ENCODE measurements around the gene ATXN3L. TPM values are rescaled to one million over a fixed set of nuclear protein-coding genes. Genes with fewer than 3 reads are reported as not detected.

The ATXN3L gene
- total RNA-seq, 2 experiments from 2014 or later, result not detected

- no TSS peak for BruUV-seq (replicated peaks)
- TF ChIP-seq CTCF (conservative IDR thresholded peaks at IDR 0.05; ENCODE audit: low read length), result no peak
- TF ChIP-seq EZH2phosphoT487 (IDR thresholded peaks at IDR 0.05; ENCODE audit: borderline replicate concordance, low read depth, low read length), result no peak
- Histone ChIP-seq H3K4me1 (ENCODE audit: insufficient read depth, low read length, poor library complexity, severe bottlenecking) (no peaks in the 10 kb centered on the region), H3K4me3 (ENCODE audit: low read depth, low read length, poor library complexity, severe bottlenecking) (no peak overlapping the region), H3K9me3 (ENCODE audit: low read length) (no peaks in the 10 kb centered on the region), H3K4me2 (ENCODE audit: low read length) (no peak overlapping the region), H4K20me1 (ENCODE audit: insufficient read depth, low read length) (no peaks in the 10 kb centered on the region), H3K79me2 (ENCODE audit: insufficient read depth, low read depth, low read length) (no peaks in the 10 kb centered on the region), H2AFZ (ENCODE audit: low read length) (no peak overlapping the region), H3K27ac (ENCODE audit: low read depth, low read length, poor library complexity, severe bottlenecking) (no peak overlapping the region), H3K9me2 (ENCODE audit: insufficient read depth, low read length) (no peaks in the 10 kb centered on the region), H3K36me3 (ENCODE audit: insufficient read depth, low read length) (no peaks in the 10 kb centered on the region)
- CTCF ChIA-PET (ENCODE audit: unreplicated experiment), result interaction anchor here (0.5 kb wide), 1 partner anchor 543 kb away, joined by 4 read pairs; the partner anchor contains the start of gene PRPS2
- intact Hi-C loops (cut with micrococcal nuclease; ENCODE audit: unreplicated experiment), result no loop called here
- POLR2A ChIA-PET, result interaction anchor here (0.7 to 1.1 kb wide), 2 partner anchors 27 to 101 kb away, joined by 3 read pairs; no protein-coding TSS in a partner anchor
- no peak for DNase-seq (ENCODE audit: low spot score)
Measured at GRCh38 chrX:13334491-13334890, 14.6 kb upstream of the ATXN3L start.

- no peaks in the 10 kb centered on the region for H3K9me2 ChIP-seq (ENCODE audit: insufficient read depth, low read length)
- H3K9me3 ChIP-seq (ENCODE audit: low read length), result no peaks in the 10 kb centered on the region
- no peaks in the 10 kb centered on the region for H4K20me1 ChIP-seq (ENCODE audit: insufficient read depth, low read length)
- no peaks in the 10 kb centered on the region for H3K4me1 ChIP-seq (ENCODE audit: insufficient read depth, low read length, poor library complexity, severe bottlenecking)
- TF ChIP-seq CTCF (conservative IDR thresholded peaks at IDR 0.05; ENCODE audit: low read length), result no peak
- TF ChIP-seq EZH2phosphoT487 (IDR thresholded peaks at IDR 0.05; ENCODE audit: borderline replicate concordance, low read depth, low read length), result no peak
- H3K4me2 ChIP-seq (ENCODE audit: low read length), result no peak overlapping the region
- no peaks in the 10 kb centered on the region for H3K79me2 ChIP-seq (ENCODE audit: insufficient read depth, low read depth, low read length)
- BruUV-seq (replicated peaks), result no TSS peak
- CTCF ChIA-PET (ENCODE audit: unreplicated experiment), result no interaction called here
- H3K36me3 ChIP-seq (ENCODE audit: insufficient read depth, low read length), result no peaks in the 10 kb centered on the region
- no peak overlapping the region for H3K4me3 ChIP-seq (ENCODE audit: low read depth, low read length, poor library complexity, severe bottlenecking)
- H3K27ac ChIP-seq (ENCODE audit: low read depth, low read length, poor library complexity, severe bottlenecking), result no peak overlapping the region
- DNase-seq (ENCODE audit: low spot score), result no peak
- intact Hi-C loops (cut with micrococcal nuclease; ENCODE audit: unreplicated experiment), result no loop called here
- POLR2A ChIA-PET, result no interaction called here
- no peak overlapping the region for H2AFZ ChIP-seq (ENCODE audit: low read length)
Measured at GRCh38 chrX:13330446-13330845, 10.6 kb upstream of the ATXN3L start.

- Histone ChIP-seq H3K27ac (ENCODE audit: low read depth, low read length, poor library complexity, severe bottlenecking) (no peak overlapping the region), H3K4me1 (ENCODE audit: insufficient read depth, low read length, poor library complexity, severe bottlenecking) (no peaks in the 10 kb centered on the region), H3K9me2 (ENCODE audit: insufficient read depth, low read length) (no peaks in the 10 kb centered on the region), H2AFZ (ENCODE audit: low read length) (no peak overlapping the region), H3K9me3 (ENCODE audit: low read length) (no peaks in the 10 kb centered on the region), H3K79me2 (ENCODE audit: insufficient read depth, low read depth, low read length) (no peaks in the 10 kb centered on the region), H3K4me2 (ENCODE audit: low read length) (no peak overlapping the region), H3K4me3 (ENCODE audit: low read depth, low read length, poor library complexity, severe bottlenecking) (no peak overlapping the region), H4K20me1 (ENCODE audit: insufficient read depth, low read length) (no peaks in the 10 kb centered on the region), H3K36me3 (ENCODE audit: insufficient read depth, low read length) (no peaks in the 10 kb centered on the region)
- ChIA-PET CTCF (ENCODE audit: unreplicated experiment) (no interaction called here), POLR2A (no interaction called here)
- TF ChIP-seq EZH2phosphoT487 (IDR thresholded peaks at IDR 0.05; ENCODE audit: borderline replicate concordance, low read depth, low read length) (no peak), CTCF (conservative IDR thresholded peaks at IDR 0.05; ENCODE audit: low read length) (no peak)
- no peak for DNase-seq (ENCODE audit: low spot score)
- intact Hi-C loops (cut with micrococcal nuclease; ENCODE audit: unreplicated experiment), result no loop called here
- no TSS peak for BruUV-seq (replicated peaks)
Measured at GRCh38 chrX:13327666-13328065, 7.8 kb upstream of the ATXN3L start.
